HepG2 (cell line): ENCODE results near the gene ALDH9A1.
"Not testable (repeated sequence)": the region's sequence is repeated elsewhere in the genome, so short reads cannot be mapped to it uniquely, and the experiment has no call there.

ENCODE experiments used
- ATF4 ChIP-seq, 2 experiments: fragments of 450-650 bp in 1 of 2; sonication (generic) in 1 of 2; formaldehyde crosslinking; IDR thresholded peaks; 2 replicates each; pipeline versions ENCODE4 v1.5.0 to v1.8.0; 2020 to 2022; ENCODE audit warnings: mild to moderate bottlenecking in 1 of 2, missing genetic modification reagents in 1 of 2
- CEBPB ChIP-seq: IDR thresholded peaks from 2 replicates; pipeline ENCODE4 v1.6.1; 2011; ENCODE audit warnings: low read depth, low read length, improper control_type of control experiment, borderline replicate concordance
- HMGXB4 ChIP-seq, 2 experiments: sonication (generic) in 1 of 2; formaldehyde crosslinking in 1 of 2; IDR thresholded peaks; 2 replicates each; pipeline versions ENCODE4 v1.4.0 to v1.6.1; 2018 to 2020; ENCODE audit warnings: missing genetic modification reagents in 2 of 2, borderline replicate concordance in 1 of 2, low read depth in 1 of 2, mild to moderate bottlenecking in 1 of 2, missing biosample characterization in 1 of 2
- HNRNPUL1 ChIP-seq: fragments of 200-400 bp; formaldehyde crosslinking; IDR thresholded peaks from 2 replicates; pipeline ENCODE4 v1.6.1; 2017; ENCODE audit warnings: low read depth, mild to moderate bottlenecking, low read length, moderate library complexity
- KAT2B ChIP-seq: fragments of 150-350 bp; IDR thresholded peaks from 2 replicates; pipeline ENCODE4 v1.6.1; 2014; ENCODE audit warnings: low read depth, low read length, borderline replicate concordance
- KDM4B ChIP-seq: sonication (generic); formaldehyde crosslinking; IDR thresholded peaks from 2 replicates; pipeline ENCODE4 v1.4.0; 2020; ENCODE audit warnings: missing genetic modification reagents
- MTA3 ChIP-seq: sonication (generic); formaldehyde crosslinking; IDR thresholded peaks from 2 replicates; pipeline ENCODE4 v1.4.0; 2020; ENCODE audit warnings: missing genetic modification reagents
- MTF1 ChIP-seq: sonication (generic); formaldehyde crosslinking; IDR thresholded peaks from 2 replicates; pipeline ENCODE4 v1.5.0; 2020; ENCODE audit warnings: missing genetic modification reagents
- POLR2AphosphoS5 ChIP-seq: IDR thresholded peaks from 2 replicates; pipeline ENCODE4 v1.6.1; 2012; ENCODE audit warnings: low read depth, low read length
- TRIM24 ChIP-seq: sonication (generic); formaldehyde crosslinking; IDR thresholded peaks from 2 replicates; pipeline ENCODE4 v1.8.0; 2022; ENCODE audit warnings: mild to moderate bottlenecking, missing genetic modification reagents
- YEATS4 ChIP-seq: sonication (generic); formaldehyde crosslinking; IDR thresholded peaks from 2 replicates; pipeline ENCODE4 v1.4.0; 2020; ENCODE audit warnings: missing genetic modification reagents, borderline replicate concordance
- ZBTB49 ChIP-seq: sonication (generic); formaldehyde crosslinking; IDR thresholded peaks from 2 replicates; pipeline ENCODE4 v1.4.0; 2020; ENCODE audit warnings: missing genetic modification reagents, borderline replicate concordance
- ZSCAN20 ChIP-seq: sonication (generic); formaldehyde crosslinking; IDR thresholded peaks from 2 replicates; pipeline ENCODE4 v1.4.0; 2020; ENCODE audit warnings: missing genetic modification reagents, mild to moderate bottlenecking, borderline replicate concordance

GRCh38 chr1:165638211-165638610, 60.2 kb downstream of the ALDH9A1 start:
- not testable (repeated sequence) for TF ChIP-seq ATF4 (CRISPR knock-in tag; IDR thresholded peaks at IDR 0.05); ZSCAN20 (CRISPR knock-in tag); KAT2B; HMGXB4 (CRISPR knock-in tag; IDR thresholded peaks at IDR 0.05; ENCODE audit: borderline replicate concordance in 1 of 2, low read depth in 1 of 2); POLR2AphosphoS5; CEBPB; YEATS4 (CRISPR knock-in tag); MTA3 (CRISPR knock-in tag); MTF1; HNRNPUL1; TRIM24; KDM4B (CRISPR knock-in tag); ZBTB49 (CRISPR knock-in tag)
